Measurements from ENCODE around the gene SLC25A29.
A peak's percentile ranks its signal among the peaks of the same experiment; 100 is the strongest.
"Not testable (repeated sequence)": the region's sequence is repeated elsewhere in the genome, so short reads cannot be mapped to it uniquely, and the experiment has no call there.

SLC25A29 gene, protein sequence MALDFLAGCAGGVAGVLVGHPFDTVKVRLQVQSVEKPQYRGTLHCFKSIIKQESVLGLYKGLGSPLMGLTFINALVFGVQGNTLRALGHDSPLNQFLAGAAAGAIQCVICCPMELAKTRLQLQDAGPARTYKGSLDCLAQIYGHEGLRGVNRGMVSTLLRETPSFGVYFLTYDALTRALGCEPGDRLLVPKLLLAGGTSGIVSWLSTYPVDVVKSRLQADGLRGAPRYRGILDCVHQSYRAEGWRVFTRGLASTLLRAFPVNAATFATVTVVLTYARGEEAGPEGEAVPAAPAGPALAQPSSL

DNA sequence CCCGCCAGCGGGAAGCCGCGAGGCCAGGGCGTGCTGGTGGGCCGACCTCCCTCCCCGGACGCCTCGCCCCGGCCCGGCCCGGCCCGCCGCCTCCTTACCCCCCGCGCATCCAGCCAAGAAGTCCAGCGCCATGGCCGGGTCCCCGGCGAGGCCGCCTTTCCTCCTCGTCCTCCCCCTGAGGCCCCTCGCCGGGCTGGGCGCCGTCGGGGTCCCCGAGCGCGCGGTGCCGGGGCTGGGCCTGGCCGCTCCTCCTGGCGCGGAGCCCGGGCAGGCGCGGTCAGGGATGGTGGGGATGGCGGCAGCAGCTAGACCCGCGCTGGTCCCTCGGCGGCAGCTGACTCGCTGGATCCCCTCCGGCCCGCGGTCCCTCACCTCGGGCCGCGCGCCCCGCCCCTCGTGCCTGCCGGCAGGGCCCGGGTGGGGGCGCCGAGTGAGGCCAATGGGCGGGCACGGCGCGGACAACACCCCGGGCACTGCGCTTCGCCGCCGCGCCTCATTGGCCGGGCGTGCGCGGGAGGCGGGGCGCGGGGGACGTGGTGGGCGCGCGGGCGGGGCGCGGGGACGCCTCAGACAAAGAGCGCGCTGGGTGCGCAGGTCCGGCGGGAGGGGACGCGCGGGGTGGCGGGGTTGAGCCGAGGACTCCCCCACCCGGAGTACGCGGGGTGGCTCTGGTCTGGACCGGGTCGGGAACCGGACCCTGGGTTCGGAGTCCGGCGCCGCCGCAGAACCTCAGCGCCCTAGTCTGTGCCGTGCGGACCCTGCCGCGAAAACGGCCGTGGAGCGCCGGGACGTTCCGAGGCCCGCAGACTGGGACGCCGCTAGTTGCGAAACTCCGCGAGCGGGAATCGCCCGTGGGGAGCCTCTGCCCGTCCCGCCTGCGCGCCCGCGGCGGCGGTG, at the start of gene SLC25A29:
TSS of gene SLC25A29 (minus strand) at position 344 of the 897 bp plus-strand sequence. CDS start at position 132, 212 bp downstream.
- peak; percentile 86 to 93 for DNase-seq

DNA sequence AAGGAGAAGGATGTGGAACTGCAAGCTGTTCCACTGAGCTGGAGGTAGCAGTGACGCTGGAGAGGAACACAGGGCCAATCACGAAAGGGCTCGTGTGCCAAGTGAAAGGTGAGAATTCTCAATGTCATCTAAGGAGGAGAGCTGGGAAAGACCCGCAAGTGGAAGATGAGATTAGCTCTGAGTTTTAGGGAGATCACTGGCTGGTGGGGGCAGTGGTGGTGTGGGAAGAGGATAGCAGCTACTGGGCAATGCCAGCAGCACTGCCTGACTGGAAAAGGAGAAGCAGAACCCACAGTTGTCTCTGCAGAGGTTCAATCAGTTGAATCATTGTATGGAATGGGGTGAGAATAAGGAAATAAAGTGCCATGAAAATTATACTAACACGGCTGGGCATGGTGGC, 44.7 kb upstream of the SLC25A29 start:
- no peak for DNase-seq

DNA sequence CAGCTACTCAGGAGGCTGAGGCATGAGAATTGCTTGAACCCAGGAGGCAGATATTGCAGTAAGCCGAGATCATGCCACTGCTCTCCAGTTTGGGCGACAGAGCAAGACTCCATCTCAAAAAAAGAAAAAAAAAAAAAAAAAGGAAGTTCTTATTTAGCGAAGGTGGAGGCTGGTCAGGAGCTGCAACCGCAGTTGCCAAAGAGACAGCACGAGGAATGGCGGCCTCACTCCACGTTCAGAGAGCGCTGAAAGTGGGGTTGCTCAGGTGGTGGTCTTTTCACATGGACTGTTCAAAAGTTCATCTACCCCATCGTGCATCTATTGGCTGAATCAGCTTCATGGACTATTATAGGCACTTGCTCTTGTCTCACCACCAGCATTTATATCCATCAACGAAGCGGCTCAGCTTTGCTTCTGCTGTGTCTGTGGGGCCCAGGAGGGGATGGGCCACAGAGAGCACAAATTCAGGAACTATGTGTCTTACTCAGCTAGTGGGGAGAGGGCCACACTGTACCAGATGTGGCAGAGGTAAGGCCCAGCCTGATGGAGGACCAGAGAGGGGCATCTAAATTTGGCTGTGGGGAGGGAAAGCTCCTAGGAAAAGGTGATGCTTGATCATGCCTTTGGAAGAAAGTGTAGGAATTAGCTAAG, 44.2 kb upstream of the SLC25A29 start:
- no peak for DNase-seq

DNA sequence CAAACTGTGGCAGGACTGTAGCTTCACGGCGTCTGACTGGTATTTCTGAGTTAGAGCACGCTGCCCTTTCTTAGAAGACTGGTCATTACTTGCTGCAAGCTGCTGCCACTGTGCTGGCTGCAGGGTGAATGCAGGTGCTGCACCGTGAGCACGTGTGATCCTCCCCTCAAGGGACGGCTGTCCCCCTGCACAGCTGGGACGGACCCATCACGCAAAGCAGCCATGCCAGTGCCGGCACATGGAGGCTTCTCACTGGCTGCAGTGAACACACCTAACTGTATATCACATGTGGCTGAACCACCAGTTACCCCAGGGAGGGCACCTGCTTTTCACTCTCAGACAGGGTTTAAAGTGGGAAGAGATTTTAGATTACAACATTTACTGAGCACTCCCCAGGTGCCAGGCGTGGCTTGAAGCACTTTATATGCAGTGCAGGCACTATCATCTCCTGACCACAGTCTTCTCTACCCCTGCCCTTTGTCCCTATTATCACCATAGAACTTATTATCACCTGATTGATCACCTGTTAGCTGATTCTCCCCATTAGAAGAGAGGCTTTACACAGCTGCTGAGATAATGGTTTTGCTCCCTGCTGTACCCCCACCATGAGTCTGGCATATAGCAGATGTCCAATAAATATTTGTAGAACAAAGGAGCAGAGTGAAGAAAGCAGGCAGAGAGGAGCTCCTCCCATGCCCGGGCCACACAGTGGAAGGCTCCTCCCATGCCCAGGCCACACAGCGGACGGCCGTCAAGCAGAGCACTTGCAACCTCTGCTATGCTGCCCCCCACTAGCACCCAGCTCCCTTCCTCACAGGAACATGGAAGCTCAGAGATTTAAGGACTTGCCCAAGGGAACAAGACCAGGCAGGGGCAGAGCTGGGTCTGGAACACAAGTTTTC, 42.8 kb upstream of the SLC25A29 start:
- DNase-seq: no peak

DNA sequence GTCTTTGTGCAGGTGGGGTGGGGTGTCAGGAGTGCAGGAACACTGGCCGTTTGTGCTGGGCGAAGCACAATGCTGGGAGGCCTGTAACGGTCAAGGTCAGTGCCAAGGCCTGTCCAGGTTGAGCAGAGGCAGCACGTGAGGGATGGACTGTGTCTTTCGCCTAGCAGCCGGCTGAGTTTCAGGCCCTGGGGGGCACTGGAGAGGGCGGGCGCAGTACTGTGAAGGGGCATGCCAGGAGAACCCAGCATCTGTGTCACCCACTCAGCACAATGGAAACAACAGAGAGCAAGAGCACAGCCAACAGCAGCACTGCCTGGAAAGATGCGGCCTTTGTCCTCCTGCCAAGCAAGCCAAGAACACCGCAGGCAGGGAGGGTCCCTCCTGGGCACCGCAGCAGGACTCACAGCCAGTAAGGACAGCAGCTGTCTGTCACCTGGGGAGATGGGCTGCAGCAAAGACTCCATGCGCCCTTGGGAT, 42.0 kb upstream of the SLC25A29 start:
- no peak for DNase-seq

DNA sequence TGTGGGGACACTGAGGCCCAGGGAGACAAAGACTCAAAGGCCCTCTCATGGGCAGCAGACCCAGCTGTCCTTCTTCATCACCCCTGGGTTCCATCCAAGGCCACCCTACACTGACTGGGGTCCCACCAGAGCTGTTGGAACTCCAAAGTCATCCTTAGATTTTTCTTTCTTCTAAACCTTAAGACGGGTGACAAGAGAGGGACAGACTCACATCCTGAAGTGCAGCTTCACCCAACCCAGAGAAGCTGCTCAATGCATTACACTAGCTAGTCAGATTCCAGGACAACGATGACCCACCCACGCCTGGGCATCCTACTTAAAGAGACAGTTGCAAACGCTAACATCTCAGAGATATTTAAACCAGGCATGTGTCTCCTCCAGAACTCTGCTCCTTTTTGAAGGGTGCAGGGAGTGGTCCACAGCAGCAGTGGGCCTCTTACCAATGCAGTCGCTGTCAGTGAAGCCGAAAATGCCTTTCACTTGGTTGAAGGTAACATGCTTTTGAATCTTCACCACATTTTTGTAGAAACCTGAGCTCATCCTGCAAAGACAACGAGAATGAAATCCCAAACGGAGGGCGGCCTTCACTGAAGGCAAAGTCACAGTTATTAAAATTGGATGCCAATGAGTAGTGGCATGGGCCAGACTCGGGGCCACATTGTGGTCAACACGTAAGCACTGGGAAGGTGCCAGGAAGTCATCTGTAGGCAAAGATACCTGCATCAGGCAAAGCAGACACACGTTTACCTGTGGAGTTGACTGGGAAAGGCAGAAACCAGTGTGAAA, 40.3 kb upstream of the SLC25A29 start:
- no peak for DNase-seq

DNA sequence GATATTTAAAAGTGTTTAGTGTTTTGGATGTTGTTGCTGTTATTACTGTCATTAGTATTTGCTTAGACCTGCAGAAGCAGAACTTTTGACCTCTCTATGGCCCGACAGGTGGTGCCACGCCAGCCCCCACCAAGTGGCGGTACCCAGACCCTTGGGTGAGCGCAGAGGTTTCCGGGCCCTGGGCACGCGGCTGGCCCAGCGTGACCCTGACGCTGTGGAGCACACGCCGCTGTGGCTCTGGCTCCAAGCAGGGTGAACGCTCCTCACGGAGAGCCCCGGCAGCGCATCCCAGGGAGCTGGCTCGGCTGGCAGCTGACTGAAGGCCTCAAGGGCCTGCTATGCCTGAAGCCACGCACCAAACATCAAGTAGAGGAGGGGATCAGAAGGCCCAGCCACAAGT, 39.5 kb upstream of the SLC25A29 start:
- no peak for DNase-seq

DNA sequence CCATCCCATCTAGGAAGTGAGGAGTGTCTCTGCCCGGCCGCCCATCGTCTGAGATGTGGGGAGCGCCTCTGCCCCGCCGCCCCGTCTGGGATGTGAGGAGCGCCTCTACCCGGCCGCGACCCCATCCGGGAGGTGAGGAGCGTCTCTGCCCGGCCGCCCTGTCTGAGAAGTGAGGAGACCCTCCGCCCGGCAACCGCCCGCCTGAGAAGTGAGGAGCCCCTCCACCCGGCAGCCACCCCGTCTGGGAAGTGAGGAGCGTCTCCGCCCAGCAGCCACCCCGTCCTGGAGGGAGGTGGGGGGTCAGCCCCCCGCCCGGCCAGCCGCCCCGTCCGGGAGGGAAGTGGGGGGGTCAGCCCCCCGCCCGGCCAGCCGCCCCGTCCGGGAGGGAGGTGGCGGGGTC, 38.4 kb upstream of the SLC25A29 start:
- not testable (repeated sequence) for DNase-seq

DNA sequence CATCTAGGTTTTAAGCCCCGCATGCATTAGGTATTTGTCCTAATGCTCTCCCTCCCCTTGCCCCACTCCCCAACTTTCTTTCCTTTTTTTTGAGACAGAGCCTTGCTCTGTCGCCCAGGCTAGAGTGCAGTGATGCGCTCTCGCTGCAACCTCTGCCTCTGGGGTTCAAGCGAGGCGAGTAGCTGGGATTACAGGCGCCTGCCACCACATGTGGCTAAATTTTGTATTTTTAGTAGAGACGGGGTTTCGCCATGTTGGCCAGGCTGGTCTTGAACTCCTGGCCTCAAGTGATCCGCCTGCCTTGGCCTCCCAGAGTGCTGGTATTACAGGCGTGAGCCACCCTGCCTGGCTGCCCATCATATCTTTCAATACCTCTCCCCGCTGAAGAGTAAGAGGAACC, 36.6 kb upstream of the SLC25A29 start:
- not testable (repeated sequence) for DNase-seq

DNA sequence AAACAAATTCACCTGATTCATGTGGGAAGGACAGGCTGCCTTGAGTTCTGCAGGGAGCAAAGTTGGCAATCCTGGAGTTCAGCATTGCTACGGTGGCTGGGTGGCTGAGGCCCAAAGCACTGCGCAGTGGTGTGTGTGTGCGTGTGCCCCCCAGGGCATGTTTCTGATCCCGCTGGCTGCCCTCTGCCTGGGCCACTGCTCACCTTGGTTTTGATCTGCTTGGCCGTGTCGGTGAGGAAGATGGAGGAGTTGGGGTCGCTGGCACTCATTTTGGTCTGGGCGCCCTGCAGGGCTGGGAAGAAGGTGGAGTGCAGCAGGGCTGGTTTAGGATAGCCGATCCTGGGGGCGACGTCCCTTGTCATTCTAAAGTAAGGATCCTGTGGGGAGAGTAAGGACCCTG, 36.0 kb upstream of the SLC25A29 start:
- DNase-seq: no peak

DNA sequence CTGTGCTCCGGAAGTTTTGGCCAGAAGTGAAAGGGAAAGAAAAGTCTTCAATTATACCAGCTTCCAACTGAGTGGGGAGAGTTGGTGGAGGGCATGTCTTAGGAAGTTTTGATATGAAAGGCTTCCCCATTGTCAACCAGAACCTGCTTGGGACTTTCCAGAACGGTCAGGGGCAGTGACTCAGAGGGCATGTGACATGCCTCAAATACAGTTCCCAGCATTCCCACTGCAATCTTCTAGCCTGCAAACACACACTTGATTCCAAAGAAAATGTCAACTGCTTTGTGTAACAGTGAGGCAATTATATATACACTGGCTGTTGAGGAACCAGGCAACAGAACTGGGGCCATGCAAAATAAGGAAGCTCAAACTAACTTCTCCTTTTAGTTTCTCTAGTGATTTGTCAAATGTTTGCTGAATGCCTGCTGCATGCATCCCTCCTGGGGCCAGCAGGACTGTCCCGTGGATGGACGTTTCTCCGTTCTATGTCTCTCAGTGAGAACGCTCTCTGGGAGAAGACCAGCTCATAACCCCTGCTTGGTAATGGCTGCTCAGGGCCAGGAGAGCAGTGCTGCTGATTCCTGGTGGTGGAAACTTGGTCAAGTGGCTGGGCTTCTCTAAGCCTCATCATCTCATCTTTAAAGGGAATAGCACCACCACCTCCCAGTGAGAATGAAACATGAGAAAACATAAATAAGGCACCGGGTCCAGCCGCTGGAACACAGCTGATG, 35.2 kb upstream of the SLC25A29 start:
- no peak for DNase-seq

DNA sequence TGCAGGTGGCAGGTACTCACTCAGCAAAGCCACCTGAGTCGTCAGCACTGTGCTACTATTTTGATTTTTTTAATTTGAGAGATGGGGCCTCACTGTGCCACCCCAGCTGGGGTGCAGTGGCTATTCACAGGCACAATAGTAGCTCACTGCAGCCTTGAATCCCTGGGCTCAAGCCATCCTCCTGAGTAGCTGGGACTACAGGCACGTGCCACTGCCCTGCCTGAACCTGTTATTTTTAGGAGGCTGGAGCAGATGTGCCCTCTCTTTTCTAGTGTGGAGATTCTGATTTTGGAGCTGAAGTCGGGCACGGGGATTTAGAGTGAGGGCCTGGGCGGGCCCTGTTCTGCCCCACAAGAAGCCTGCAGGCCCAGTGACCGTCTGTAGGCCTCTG, 34.2 kb upstream of the SLC25A29 start:
- no peak for DNase-seq

DNA sequence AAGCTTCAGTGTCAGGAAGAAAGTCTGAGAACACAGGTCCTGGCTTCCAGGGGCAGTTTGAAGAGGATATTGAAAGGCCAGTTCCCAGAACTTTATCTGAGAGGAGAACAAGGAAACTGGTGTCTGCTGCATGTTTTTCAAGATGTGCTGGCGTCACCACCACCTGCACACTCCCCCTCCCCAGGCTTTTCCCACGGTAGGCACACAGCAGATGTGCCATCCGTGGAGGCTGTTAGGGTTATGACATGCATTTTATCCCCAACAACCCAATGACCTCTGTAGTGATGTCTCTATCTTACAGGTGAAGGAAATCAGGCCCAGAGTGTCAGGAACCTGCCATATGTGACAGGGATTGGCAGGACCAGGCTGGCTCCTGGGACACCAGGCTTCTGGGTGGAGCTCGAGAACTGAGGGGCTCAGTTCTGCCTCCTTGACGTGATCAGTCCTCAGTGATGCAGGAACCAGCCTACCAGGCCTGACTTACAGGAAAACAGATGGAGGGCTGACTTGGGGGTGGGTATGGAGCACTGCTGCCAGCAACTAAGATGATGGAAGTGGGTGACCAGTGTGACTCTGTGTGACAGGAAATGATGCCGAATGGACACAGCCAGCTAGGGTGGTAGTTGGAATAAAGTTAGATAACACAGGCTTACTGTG, 33.6 kb upstream of the SLC25A29 start:
- DNase-seq: no peak

DNA sequence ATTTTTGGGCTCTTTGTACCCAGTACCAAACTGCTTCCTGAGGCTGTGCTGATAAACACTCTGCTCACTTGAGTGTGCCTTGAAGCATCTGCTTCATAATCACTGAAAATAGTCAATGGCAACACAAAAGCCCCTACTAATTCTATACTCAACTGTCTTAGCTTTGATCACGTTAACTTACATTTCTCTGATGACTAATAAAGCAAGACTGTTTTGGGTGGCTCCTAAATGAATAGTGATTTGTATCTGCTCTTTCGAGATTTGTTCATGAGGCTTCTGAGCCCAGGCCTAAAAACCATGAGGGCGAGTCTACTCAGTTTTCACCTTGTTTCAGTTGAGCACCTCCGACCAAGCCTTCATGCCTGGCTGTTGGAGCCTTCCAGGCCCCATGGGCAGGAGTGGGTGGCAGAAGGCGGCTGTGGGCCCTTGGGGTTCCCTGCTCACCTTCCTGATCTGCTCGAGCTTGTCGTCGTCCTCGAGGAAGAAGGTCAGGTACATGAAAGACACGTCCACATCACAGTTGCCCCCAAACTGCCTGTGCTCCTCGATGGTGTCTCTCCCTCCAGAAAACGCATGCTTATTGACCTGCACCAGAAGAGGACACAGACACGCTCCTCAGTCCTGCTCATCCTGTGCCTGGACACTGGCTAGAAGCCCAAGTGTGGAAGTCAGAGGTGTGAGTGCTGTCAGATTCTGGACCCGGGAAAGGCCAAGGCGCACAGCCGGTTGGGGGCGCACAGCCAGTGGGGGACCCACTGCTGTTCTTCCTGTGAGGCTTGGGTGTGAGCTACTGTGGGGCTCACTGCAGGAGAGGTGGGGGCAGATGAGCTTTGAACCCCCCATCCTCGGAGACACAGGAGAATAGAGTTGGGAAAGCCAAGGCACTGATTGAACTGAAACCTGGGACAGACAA, 30.6 kb upstream of the SLC25A29 start:
- no peak for DNase-seq

DNA sequence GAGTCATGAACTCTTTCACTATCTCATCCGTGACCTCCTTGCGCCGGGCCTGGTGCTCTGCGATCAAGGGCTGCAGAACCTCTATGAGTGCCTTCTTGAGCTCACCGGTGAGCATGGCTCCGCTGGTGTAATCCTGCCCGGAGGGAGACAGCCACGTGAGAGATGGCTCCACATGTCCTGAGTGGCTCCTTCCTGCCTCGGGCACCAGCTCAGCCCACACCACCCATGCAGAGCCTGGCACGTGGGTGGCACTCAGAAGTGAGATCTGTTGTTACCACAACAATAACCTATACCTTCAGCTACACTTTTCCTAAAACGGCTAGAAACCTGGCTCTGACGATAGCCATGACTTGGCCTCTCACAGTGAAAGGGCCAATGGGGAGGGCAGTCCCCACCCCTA, 28.7 kb upstream of the SLC25A29 start:
- DNase-seq: no peak

DNA sequence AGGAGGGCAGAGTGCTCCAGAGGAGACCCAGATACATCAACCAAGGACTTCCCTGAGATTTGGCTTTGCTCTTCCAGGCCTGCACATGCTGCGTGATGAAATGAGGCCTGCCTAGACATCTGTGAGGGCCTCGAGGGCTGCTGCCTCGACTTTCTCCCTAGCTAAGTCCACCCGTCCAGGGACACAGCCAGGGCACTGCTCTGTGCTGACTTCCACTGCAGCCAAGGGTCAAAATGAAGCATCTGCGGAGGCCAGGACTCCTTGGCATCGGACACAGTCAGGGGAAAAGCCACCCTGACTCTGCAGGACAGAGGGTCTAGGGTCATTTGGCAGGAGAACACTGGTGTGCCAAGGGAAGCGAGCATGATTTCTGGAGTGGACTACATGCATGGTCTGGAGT, 27.6 kb upstream of the SLC25A29 start:
- no peak for DNase-seq

DNA sequence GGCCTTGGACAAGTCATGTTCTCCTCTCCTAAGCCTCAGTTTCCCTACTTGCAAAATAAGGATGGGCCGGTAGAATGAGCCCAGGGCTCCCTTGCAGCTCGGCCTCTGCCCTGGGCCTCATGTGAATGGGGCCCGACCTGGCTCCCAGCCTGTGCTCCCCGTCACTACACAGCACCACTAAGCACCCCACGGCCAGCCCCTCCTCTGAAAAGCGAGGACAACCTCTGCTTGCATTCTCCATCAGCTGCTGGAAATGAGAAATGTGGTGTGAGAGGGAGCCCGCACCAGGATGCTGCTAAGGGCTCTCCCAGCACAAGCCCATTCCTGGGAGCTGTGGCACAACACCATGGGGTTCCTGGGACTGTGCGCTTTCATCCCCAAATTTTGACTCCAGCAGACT, 27.1 kb upstream of the SLC25A29 start:
- DNase-seq: no peak

DNA sequence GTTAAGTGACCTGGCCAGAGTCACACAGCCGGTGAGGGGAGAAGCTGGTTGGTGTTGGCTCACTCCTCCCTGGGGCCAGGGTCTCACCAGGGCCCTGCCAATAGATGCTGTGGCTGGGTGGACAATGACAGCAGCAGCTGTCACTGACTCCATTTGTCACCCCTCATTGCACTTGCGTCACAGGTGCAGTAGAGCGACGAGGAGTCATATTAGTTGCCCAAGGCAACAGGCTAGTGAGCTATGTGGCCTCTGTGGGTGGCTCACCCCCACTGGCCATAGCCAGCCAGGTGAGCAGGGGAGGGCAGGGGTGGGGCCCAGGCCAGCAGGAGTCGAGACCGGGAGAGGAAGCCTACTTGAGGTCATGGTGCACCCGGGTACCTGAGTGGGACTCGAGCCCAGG, 26.6 kb upstream of the SLC25A29 start:
- DNase-seq: no peak

DNA sequence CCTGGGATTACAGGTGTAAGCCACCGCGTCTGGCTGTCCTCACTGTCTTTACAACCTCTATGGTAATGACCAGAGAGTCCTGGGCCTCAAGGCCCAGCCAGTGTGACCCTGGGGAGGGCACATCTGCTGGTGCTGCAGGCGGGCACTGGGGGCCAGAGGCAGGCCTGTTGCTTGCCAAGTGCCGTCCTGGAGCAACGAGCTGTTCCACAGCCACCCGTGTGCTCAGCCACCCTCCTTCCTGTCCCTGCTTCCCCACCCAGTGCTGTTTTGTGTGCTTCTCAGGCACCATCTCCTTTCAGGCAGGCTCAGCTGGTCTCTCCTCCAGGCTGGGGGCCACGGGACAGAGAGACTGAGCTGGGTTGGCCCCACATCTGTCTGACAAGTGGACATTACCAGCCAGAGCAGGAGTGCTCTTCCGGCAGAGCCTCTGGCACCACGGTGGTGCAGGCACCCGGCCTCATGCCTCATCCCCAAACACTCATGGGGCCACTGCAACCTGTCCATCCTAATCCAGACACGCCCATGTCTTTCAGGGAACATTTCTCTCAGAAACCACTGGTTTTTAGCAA, 25.9 kb upstream of the SLC25A29 start:
- DNase-seq: no peak

Measured in NCI-H1930 (cell line).